Fibroblast of lung (primary cell): ENCODE data around the gene TMEM201. TPM values are rescaled to one million over a fixed set of nuclear protein-coding genes. Genes with fewer than 3 reads are reported as not detected.

ENCODE experiments used
- DNase-seq, 2 donors: peaks; one replicate each; pipeline versions ENCODE4 v3.0.0 to v3.0.0-alpha.2; 2010; ENCODE audit warnings: low read depth in 2 of 2
- H2AFZ ChIP-seq: 2 replicates; pipeline ENCODE4 v1.5.1; 2012; ENCODE audit warnings: low read length, control low read depth, inconsistent platforms
- H3K27ac ChIP-seq: 2 replicates; pipeline ENCODE4 v1.5.1; 2011; ENCODE audit warnings: low read length, control low read depth; ENCODE audit not compliant: insufficient read depth
- H3K27me3 ChIP-seq: 2 replicates; pipeline ENCODE4 v1.5.1; 2011; ENCODE audit warnings: mild to moderate bottlenecking, low read length; ENCODE audit not compliant: control insufficient read depth, insufficient read depth
- H3K36me3 ChIP-seq: 2 replicates; pipeline ENCODE4 v1.5.1; 2011; ENCODE audit warnings: low read length; ENCODE audit not compliant: control insufficient read depth, insufficient read depth
- H3K4me1 ChIP-seq: 2 replicates; pipeline ENCODE4 v1.5.1; 2011; ENCODE audit warnings: low read length; ENCODE audit not compliant: control insufficient read depth, insufficient read depth; ENCODE audit errors: extremely low read depth
- H3K4me2 ChIP-seq: 2 replicates; pipeline ENCODE4 v1.5.1; 2011; ENCODE audit warnings: low read length, control low read depth; ENCODE audit not compliant: insufficient read depth; ENCODE audit errors: extremely low read depth
- H3K4me3 ChIP-seq, 4 experiments: fragments of 200-600 bp in 1 of 4; sonication (generic) in 1 of 4; replicated peaks in 1 of 4; 2 replicates each; pipeline ENCODE4 v1.5.1; 2011 to 2016; ENCODE audit warnings: low read length in 4 of 4, low read depth in 3 of 4, mild to moderate bottlenecking in 3 of 4, control low read depth in 2 of 4, inconsistent platforms in 1 of 4, mixed read lengths in 1 of 4; ENCODE audit not compliant: insufficient read depth in 1 of 4; ENCODE audit errors: control extremely low read depth in 1 of 4
- H3K79me2 ChIP-seq: 2 replicates; pipeline ENCODE4 v1.5.1; 2012; ENCODE audit warnings: mild to moderate bottlenecking, low read length, inconsistent platforms; ENCODE audit not compliant: control insufficient read depth, insufficient read depth
- H3K9ac ChIP-seq: 2 replicates; pipeline ENCODE4 v1.5.1; 2011; ENCODE audit warnings: mild to moderate bottlenecking, low read length, control low read depth; ENCODE audit not compliant: insufficient read depth
- H3K9me3 ChIP-seq: 2 replicates; pipeline ENCODE4 v1.5.1; 2012; ENCODE audit warnings: low read depth, low read length; ENCODE audit not compliant: control insufficient read depth, insufficient read depth
- H4K20me1 ChIP-seq: 2 replicates; pipeline ENCODE4 v1.5.1; 2011; ENCODE audit warnings: low read length; ENCODE audit not compliant: control insufficient read depth, insufficient read depth; ENCODE audit errors: extremely low read depth
- CTCF ChIP-seq, 2 donors: IDR thresholded peaks in 1 of 2; conservative IDR thresholded peaks in 1 of 2; 1 replicate in 1 of 2; 2 replicates in 1 of 2; pipeline ENCODE4 v1.5.1; 2011 to 2012; ENCODE audit warnings: low read length in 2 of 2, control low read depth in 1 of 2, inconsistent platforms in 1 of 2, low read depth in 1 of 2, mild to moderate bottlenecking in 1 of 2
- EZH2 ChIP-seq: IDR thresholded peaks from 2 replicates; pipeline ENCODE4 v1.5.1; 2012; ENCODE audit warnings: low read length, control low read depth, mild to moderate bottlenecking; ENCODE audit errors: missing control alignments
- polyA plus RNA-seq, 2 donors: library from polyadenylated mRNA; depleted of rRNA in 1 of 2; stranded (reverse) in 1 of 2; unstranded in 1 of 2; fragments of >200 nt; gene quantifications; 2 replicates each; pipeline ENCODE4 v1.2.1, GENCODE V29; 2011 to 2012; ENCODE audit warnings: missing spikeins in 1 of 2
- total RNA-seq: library from RNA; depleted of rRNA; stranded (reverse); fragments of >200 nt; gene quantifications from 2 replicates; pipeline ENCODE4 v1.2.1, GENCODE V29; 2014

TMEM201 gene
- total and polyA plus RNA-seq, 2 donors (not counting 1 experiment from before 2014, with no cell fraction given): 1.7 to 2.8 TPM

- Histone ChIP-seq H2AFZ (no peak overlapping the region), H3K79me2 (peaks cover 45% of the 10 kb centered on the region), H3K9ac (no peak overlapping the region), H3K27me3 (no peaks in the 10 kb centered on the region), H4K20me1 (no peaks in the 10 kb centered on the region), H3K4me3 (no peak overlapping the region), H3K27ac (no peak overlapping the region), H3K4me2 (no peak overlapping the region), H3K36me3 (no peaks in the 10 kb centered on the region), H3K9me3 (no peaks in the 10 kb centered on the region), H3K4me1 (peaks cover 14% of the 10 kb centered on the region)
- TF ChIP-seq EZH2: no peak
- no peak for TF ChIP-seq CTCF (conservative IDR thresholded peaks at IDR 0.05 in 1 of 2, IDR thresholded peaks at IDR 0.05 in 1 of 2; ENCODE audit: low read depth in 1 of 2, low read length in 2 of 2)
- DNase-seq: no peak
Observed at GRCh38 chr1:9590945-9591668, 2.4 kb downstream of the TMEM201 start.

- Histone ChIP-seq H4K20me1 (no peaks in the 10 kb centered on the region), H3K27ac (no peak overlapping the region), H3K79me2 (peaks cover 45% of the 10 kb centered on the region), H3K4me2 (no peak overlapping the region), H3K4me1 (peaks cover 14% of the 10 kb centered on the region), H2AFZ (no peak overlapping the region), H3K9me3 (no peaks in the 10 kb centered on the region), H3K36me3 (peaks cover 2% of the 10 kb centered on the region), H3K9ac (no peak overlapping the region), H3K27me3 (no peaks in the 10 kb centered on the region), H3K4me3 (no peak overlapping the region)
- TF ChIP-seq CTCF (conservative IDR thresholded peaks at IDR 0.05 in 1 of 2, IDR thresholded peaks at IDR 0.05 in 1 of 2; ENCODE audit: low read depth in 1 of 2, low read length in 2 of 2) (no peak), EZH2 (no peak)
- no peak for DNase-seq
Observed at GRCh38 chr1:9591669-9592509, 3.2 kb downstream of the TMEM201 start.

GRCh38 chr1:9592510-9593075 is 3.9 kb downstream of the TMEM201 start:
- Histone ChIP-seq H3K79me2 (peaks cover 45% of the 10 kb centered on the region), H3K4me1 (peaks cover 14% of the 10 kb centered on the region), H3K4me2 (no peak overlapping the region), H3K9ac (no peak overlapping the region), H3K36me3 (peaks cover 4% of the 10 kb centered on the region), H3K9me3 (no peaks in the 10 kb centered on the region), H2AFZ (no peak overlapping the region), H3K4me3 (no peak overlapping the region), H3K27me3 (no peaks in the 10 kb centered on the region), H4K20me1 (no peaks in the 10 kb centered on the region), H3K27ac (peak overlapping the region; percentile 67)
- no peak for DNase-seq
- no peak for TF ChIP-seq EZH2
- TF ChIP-seq CTCF (conservative IDR thresholded peaks at IDR 0.05 in 1 of 2, IDR thresholded peaks at IDR 0.05 in 1 of 2; ENCODE audit: low read depth in 1 of 2, low read length in 2 of 2): no peak
